ENCODE data around the gene ATAD3B.

DNA sequence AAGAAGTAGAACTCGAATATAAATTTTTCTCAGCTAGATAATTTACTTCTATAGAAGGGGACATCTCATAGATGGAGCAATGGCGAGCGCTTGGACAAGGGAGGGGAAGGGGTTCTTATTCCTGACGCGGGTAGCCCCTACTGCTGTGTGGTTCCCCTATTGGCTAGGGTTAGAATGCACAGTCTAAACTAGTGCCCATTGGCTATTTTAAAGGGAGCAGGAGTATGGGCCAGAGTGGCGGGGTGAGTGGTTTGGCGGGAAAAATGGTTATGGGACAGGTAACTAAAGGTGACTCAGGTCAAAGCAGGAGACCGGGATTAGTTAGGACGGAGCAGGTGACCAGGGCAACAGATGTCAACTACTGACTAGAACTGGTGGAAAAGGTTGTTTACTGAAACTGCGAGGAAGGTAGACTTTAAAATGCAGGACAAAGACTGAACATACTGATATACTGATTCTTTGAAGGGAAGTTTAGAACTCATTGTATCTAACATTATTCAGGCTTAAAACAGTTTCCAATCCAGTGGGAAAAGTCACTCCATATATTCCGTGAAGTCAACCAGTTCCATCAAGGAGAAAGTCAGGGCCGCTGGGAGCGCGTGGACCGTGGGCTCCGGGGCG is 39.5 kb downstream of the ATAD3B start:
- no peak for TF ChIP-seq EZH2 (IDR thresholded peaks at IDR 0.05; ENCODE audit: insufficient read depth, poor library complexity, severe bottlenecking)
- TF ChIP-seq EZH2phosphoT487 (IDR thresholded peaks at IDR 0.05; ENCODE audit: insufficient read depth, low read depth): no peak
